IPS-NIHi11 (cell line): Measurements from ENCODE around the gene APCDD1L.
"Not testable (repeated sequence)": the region's sequence is repeated elsewhere in the genome, so short reads cannot be mapped to it uniquely, and the experiment has no call there.

Experiments used
- DNase-seq: peaks from one replicate; pipeline ENCODE4 v3.0.0; 2012; ENCODE audit warnings: mixed read lengths, low spot score

The APCDD1L gene

DNA sequence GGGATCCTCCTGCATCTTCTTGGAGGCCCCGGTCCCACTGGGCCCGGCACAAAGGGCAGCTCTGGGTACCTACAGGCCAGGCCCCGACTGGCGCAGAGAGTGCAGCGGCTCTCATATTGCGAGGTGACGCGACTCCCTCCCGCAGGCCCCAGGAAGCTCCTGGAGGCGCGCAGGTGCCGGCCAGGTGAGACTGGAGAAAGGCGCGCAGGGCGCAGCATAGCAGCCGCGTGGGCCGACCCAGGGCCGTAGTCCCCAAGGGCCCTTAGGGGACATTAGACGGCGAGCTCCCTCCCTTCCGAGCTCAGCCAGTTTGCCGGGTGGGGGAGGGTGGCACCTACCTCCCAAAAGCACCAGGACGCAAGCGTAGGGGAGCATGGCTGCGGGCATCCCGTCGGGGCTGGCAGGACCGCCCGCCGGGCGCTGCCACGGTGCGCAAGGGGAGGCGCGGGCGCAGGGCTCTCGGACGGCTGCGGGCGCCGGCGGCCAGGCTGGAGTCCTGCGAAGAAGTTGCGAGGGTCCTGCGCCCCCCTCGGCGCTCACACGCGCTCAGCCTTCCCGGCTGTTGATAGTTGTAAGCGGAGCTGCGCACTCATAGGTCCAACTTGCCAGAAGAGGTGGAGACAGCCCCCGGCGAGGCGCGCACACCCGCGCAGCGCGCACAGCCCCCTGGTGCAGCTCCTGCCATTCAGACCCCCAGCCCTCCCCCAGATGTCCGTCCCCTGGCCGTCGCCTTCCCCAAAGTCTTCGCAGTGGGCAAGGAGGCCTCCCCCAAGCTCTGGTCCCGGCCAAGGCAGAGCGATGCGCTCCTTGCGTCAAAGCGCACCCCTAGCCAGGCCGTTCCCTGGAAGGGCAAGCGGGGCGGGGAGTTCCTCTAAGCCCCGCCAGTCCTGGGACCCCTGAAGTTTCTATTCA, 622 bp downstream of the APCDD1L start:
- DNase-seq = peak; percentile 50

DNA sequence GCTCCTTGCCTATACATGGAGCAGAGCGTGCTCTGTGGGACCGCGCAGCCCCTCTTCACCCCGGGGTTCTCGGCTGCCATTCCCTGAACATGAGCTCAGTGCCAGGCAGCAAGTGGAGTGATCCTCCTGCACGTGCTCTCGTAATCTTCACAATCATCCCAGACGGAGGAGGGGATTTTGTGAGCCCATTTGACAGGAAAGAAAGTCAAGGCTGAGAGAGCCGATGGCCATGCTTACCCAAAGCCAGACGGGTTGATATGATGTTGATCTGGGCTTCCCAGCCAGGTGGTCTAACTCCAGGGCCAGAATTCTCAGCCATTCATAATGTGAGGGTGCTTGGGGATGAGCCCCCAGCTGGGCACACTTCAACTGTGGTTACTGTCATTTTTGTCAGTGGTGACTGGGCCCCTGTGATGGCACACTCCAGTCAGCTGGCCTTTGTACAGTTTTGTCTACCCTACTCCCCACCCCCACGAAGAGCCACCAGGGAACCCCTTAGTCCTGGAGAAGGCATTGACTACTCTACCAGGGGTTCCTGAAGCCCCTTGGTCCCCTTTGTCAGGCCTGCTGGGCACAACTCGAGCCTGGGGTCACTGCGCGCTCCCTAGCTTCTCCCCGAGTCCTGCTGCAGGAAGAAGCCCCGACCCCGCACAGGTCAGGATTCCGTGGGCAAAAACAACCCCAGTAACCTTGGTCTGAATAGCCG, 1.5 kb downstream of the APCDD1L start:
- DNase-seq = no peak

DNA sequence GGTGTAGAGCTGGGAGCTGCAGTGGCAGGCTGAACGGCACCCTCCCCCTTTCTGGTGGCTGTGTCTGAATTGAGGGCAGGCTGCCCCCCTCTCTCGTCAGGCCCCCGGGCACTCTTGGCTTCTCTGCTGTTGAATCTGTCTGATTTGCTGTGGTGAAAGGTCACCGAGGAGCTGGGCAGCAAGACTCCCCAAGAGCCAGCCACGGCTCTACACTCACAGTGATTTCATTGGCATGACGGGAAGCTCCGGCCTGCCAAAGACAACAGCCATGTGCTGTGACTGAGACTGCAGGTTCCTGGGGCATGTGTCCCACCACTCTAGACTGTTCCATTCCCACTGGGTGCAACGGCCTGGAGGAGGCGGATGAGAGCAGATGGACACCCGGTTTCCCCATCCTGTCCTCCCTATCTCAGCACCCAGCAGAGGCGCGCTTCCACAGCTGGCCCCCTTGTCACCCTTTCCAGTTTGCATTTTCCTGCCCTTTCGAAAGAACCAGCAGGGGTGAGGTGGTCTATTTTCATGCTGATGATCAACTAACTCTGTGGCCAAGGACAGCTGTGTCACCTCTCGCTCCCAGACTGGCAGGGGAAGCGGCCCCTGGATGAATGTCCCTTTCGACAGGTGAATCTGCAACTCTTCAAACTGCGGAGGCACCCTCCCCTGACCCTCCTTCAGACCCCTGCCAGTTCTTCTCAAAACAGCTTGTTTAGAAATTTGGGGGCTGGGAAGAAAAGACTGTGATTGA, 2.2 kb downstream of the APCDD1L start:
- DNase-seq = no peak

DNA sequence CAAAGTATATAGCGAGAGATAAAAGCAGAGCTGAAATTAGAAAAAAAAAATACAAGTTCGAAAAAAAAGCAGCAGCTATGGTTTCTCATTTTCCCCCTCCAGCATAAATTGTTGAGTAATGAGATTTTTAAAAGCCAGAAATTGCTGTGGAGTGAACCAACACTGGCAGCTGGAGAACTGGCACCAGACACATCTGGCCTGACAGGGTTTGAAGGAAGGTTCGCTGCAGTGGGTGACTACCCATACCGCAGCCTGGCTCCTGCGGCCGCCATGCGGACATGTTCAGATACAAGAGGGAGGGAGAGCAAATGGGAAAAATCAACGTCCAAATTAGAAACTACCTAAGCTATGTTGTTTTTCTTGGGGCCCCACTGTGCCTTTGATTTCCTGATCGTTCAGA, 3.3 kb downstream of the APCDD1L start:
- no peak for DNase-seq

DNA sequence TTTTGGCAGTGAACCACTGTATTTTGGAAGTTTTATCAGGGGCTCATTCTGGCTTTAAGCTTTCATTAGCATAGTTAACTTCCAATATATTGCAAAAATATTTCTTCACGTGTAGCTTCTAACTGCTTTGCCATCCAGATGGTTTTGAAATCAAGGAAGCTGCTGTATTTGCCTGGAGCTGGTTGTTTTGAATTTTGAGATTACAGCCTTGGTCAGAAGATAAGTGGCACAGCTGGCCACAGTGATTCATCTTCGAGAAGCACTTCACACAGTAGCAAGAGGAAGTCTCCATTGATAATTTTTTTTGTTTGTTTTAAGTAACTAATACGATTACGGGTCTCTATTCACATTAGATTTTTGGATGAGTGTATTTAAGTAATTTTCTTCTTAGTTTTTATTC, 3.8 kb downstream of the APCDD1L start:
- DNase-seq = no peak

DNA sequence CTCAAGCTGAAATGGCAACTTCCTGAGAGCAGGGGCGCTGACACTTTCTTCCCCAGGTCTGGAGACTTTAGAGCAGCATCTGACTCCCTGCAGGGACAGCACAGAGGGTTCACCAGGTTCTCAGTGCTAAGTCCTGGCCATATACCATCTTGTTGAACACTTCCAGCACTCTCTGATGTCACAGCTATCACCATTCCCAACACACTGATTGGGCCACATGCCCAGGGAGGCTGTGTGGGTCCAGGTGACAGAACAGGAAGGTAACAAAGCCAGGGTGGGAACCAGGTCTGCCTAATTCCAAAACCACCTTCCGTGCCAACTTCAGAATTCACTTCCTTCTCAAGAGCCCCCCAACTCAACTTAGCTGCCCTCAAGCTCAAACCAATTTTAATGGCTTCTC, 4.3 kb downstream of the APCDD1L start:
- DNase-seq = no peak

DNA sequence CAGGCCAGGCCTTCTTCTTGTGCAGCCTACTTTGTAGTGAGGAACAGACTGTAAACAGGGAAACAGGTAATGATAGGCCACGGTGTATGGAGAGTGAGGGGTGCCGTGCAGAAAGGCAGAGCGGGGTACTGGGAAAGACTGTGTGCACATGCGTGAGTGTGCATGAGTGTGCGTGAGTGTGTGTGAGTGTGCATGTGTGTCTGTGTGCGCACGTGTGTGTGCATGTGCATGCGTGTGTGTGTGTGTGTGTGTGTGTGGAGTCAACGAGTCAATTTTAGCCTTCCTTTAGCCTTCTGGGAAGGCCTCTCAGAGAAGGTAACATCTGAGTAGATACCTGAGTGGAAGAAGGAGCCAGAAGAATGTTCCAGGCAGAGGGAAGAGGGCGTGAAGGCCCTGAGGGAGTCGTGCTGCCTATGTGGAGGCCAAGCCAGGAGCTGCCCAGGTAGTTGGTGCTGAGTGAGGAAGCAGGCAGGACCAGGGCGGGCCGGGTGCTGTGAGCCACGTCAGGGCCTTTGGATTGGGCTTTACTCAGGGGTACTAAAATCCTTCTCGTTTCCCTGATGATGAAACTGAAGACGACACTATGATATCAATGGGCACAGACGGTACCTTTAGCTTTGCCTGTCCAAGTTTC, 6.3 kb downstream of the APCDD1L start:
- DNase-seq = no peak

DNA sequence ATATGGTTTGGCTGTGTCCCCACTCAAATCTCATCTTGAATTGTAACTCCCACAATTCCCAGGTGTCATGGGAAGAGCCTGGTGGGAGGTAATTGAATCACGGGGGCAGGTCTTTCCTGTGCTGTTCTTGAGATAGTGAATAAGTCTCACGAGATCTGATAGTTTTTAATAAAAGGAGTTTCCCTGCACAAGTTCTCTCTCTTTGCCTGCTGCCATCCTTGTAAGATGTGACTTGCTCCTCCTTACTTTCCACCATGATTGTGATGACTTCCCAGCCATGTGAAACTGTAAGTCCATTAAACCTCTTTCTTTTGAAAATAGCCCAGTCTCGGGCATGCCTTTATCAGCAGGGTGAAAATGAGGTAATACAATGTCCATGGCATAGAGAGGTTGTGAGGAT, 8.2 kb downstream of the APCDD1L start:
- DNase-seq = not testable (repeated sequence)

DNA sequence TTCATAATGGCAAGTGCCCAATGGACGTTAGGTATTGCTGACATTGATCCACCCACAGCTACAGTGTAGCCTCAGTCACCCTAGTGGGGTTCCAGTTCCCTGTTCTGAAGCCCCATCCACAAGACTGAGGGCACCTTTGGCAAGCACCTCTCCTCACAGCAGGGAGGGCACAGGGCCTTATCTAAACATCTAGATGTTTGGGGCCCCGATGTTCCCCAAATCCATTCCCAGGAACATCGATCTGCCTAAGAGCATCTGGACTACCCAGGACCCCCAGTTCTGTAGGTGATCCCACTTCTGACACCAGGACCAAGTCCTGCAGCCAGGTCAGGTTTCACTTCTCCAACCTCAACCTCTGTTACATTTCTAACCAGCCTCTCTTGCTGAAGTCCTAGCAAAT, 10.6 kb downstream of the APCDD1L start:
- no peak for DNase-seq

DNA sequence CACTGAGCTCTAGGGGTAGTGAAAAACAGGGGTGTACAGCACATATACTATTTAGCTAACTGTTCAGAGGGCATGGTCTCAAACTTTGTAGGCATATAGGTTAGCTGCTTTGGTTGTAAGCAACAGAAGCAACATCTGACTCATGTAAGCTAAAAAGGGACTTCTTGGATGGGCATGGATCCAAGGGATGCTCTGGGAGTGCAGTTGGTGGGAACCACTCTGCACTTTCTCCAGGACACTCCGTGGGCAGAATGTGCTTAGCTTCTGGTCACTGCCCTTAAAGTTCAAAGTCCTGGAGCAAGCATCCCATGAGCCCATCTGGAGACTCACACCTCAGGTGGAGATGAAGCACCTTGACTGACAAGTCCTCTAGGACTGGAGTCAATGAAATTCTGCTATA, 11.5 kb downstream of the APCDD1L start:
- DNase-seq = no peak

DNA sequence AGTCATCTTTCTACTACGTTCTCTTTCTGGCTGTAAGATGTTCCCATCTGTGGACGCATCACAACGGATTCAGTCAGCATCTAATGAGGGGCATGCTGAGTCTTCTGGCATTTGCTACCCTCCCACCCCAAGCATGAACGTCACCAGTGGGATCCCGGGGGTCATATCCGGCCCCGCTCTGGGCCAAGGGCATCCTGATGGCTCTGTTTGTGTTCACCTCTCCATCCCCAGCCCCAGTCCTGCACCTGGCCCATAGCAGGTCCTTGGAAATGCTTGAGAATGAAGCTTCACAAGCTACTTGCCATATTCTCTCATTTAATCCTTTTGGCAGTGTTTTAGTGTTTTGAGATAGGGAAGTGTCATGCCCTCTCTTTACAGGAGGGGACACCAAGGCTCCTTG, 14.9 kb downstream of the APCDD1L start:
- no peak for DNase-seq

DNA sequence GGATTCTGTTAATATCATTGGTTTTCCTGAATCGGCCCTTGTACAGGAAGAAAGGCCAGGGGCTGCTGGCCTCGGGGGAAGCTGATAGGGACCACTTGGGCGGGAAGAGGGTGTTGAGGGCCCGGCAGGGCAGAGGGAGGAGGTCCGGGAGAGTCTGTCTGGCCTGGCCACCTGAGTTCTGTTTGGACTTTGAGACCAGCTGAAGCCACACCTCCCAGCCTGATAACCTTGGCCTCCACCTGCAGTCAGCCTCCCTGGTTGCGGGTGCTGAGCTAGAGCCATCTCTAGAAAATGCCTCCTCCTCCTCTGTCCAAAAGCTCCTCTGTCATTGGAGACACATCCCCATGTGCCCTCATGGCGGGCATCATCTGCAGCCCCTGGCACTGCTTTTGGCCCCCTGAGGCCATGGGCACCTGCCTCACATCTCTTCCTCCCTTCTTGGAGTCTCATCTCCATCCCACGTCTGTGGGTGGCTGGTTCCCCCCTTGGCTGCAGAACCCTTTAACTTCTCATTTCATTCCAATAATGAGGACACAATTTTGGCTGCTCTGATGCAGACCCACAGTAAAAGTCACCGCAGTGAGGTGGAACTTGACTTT, 16.6 kb downstream of the APCDD1L start:
- no peak for DNase-seq

DNA sequence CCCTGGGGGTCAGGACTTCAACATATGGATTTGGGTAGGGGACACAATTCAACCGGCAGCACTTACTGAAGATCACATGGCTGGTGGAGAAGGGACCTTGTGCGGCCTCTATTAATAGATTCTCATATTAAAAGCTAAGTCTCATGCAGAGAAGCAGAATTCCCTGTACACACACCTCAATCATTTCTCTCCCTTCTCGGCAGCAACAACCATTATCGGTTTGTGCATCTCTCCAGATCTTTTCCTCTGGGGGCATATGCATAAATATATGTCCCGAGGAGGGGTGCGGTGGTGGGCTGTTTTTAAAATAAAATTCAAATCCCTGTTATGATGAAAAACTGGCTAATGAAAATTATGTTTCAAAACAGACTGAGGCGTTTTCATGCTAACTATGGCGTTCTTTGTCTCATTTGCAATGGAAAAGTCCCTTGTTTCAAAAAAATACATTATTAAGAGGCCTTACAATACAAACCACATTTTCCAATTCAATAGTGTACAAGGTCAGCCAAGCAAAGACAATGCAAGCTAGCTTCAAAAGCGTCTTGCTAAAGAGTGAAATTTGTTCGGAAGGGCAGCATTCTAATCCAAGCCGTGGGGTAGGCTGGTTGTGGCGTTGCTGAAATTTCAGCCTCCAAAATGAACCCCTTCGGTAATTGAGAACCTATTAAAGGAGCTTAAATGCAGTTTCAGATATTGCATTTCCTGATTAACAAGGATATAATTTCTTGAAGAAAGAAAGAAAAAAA, 17.3 kb downstream of the APCDD1L start:
- DNase-seq = no peak

DNA sequence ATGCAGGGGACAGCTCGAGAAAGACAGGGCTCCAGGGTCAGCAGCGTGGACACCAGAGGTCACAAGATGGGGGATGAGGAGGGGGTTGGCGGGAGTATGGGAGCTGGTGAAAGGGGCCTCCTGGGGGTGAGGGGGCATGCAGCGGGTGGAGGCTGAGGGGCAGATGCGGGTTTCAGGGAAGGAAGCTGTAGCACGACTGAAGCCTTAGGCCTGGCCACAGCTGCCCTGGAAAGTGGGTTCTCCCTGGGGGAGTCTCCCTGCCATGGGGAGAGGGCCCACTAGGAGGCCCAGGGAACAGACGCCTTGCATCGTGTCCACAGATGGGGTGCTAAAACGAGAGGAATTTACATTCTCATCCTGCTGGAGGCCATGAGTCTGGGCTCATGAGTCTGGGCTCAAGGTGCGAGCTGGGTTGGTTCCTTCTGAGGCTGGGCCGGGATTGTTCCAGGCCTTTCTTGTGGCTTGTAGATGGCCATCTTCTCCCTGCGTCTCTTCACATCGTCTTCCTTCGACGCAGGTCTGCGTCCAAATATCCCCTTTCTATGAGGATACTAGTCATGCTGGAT, 18.0 kb downstream of the APCDD1L start:
- no peak for DNase-seq

DNA sequence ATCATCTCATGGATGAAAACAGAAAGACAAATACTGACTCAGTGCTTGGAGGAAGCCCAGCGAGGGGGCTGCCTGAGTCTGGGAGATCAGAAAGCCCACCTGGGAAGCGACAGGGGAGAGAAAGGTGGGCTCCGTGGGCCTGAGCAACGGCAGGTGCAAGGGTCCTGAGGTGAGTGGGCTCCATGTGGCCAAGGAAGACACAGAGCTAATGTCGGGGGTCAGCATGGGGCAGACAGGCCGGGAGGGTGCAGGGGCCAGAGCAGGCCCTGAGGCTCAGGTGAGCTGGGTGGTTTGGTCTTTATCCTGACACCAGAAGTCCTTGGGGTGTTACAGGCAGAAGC, 18.8 kb downstream of the APCDD1L start:
- no peak for DNase-seq

DNA sequence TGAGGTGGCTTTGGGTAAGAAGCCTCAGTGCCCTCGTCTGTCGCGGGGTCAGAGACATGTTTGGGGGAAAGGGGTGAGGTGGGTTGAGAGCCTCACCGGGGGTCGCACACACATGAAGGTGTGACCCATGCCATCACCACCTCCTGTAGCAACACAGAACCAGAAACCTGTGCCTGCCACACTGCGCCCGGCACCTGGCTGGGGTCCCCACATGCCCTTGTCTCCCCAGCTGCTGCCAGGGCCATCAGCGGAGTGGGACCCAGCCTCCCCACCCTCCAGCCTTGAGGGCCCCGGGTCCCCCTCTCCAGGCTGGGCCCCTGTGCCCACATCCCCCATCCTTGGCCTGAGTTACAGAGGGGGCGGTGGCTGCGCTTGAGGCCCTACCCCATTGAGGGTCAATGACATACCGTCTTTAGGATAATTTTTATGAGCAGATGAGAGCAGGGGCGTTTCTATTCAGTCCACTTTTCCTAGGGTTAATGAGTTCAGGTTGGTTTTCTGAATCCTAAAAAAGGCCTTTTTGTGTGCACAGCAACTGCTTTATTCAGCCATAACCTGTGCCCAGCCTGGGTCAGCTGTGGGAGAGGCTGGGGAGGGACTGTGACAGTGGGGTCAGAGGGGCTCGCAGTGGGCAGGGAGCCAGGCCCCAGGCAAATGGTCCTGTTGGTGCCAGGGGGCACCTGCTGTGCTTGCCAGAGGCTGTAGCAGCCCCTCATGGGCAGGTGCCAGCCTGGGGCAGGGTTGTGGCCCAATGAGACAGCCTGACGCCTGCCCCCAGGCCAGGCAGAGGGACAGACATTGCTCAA, 19.4 kb downstream of the APCDD1L start:
- DNase-seq = no peak

DNA sequence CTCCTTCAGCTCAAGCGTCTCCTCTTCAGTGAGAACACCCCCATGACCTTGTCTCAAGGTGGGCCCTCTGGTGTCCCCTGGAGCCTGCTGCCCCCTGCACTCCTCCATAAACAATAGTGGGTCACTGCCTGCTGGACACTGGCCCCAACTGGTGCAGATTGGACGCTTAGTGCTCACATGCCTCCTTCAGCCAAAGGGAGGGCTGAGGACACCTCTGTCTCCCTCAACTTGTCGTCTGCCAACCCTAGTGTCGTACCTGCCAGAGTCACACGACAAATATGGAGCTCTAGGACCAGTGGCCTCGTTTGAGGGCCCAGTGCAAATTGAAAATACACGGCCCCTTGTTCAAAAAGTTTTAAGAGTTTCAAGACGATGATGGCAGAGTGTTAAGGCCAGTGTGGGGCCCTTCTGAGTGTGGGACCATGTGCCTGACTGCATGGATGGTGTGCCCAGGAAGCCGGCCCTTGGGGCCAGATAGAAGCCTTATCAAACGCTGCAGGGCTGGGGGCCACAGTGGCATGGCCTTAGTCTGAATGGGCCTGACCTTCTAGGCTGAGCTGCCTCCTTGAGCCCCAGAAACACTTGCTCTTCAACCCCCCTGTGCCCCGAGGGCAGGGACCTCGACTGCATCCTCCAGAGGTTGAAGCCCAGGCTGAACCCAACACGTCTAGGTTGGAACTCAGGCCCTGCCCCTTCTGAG, 20.1 kb downstream of the APCDD1L start:
- no peak for DNase-seq

DNA sequence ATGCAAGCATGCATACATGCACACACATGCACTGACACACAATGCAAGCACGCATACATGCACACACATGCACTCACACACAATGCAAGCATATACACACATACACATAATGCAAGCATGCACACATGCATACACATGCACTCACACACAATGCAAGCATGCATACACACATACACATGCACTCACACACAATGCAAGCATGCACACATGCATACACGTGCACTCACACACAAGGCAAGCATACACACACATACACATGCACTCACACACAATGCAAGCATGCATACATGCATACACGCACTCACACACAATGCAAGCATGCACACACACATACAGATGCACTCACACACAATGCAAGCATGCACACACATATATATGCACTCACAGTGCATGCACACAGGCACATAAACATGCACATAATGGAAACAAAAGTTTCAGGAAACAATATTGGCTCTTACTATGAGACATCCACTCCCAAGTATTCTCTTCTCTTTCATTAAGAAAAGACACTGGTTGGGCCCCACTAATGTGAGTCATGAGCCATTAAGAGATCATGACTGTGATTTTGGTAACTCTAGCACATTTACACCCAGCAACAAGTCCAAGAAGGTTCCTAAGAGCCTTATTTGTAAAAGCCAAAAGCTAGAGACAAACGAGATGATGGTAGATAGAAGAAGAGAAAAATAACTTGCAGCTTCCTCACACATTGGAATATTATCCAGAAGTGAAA, 22.2 kb downstream of the APCDD1L start:
- DNase-seq = no peak
